Measurements from ENCODE around the gene MPP2.
"Not testable (repeated sequence)": the region's sequence is repeated elsewhere in the genome, so short reads cannot be mapped to it uniquely, and the experiment has no call there.

MPP2 gene

DNA sequence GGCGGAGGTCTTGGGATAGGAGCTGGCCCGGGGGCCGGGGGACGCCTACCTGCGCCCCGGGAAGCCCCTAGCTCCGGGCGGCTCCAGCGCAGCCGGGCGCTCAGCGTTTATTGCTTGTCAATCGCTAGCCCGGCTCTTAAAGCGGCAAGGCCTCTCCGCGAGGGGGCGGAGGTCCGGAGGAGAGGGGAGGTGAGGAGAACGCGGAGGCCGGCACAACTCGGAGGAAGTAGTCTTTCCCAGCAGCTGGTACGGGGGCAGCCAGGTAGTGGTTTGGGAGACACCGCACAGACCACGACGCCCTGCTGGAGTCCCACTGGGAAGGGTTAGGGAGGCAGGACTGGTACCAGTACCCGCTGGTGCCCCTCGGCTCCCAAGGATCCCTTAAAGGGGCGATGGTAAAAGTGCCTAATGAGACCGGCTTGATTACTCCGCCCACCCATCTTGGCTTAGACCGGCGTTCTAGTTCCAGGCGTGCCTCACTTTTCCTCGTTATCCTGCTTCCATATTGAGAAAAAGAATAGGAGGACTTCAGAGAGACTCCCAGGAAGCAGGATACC lies at the start of gene MPP2:
Gene MPP2 (minus strand): TSS at position 112 of the 557 bp plus-strand sequence. CDS start 3,076 bp downstream, outside the sequence.
- no peak for DNase-seq

DNA sequence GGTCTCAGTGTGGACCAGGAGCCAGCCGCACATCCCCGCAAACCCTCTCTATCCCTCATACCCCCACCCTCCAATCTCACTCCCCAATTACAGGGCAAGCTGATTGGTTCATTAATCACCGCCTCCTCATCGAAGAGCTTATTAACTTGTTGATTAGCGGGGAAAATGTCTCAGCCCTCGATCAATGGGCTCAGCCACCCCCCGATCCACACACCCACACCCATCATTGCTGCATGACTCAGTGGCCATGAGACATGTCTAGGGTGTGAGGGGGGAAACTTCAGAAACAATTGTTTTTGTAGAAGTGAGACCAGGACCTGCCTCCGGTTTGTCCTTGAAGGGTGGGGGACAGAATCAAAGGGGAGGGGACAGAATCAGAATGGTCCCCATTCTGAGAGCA lies 48.9 kb upstream of the MPP2 start:
- DNase-seq: no peak

DNA sequence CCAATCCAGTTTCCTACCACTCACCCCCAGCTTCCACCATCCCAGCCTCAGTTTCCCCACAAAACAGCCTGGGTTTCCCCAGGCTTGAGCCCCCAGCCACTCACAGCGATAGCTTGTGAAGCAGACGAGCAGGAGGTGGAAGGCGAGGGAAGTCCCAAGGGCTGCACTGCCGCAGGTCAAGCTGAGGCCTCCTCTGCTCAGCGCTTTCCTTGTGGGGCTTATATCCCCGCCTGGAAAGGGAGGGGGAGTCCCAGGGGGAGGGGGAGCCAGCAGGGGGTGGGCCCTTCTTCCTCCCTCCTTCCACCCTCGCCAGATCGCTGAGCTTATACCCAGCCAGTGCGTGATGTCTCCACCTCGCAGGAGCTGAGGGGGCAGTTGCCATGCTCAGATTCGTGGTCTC lies 46.4 kb upstream of the MPP2 start, which contains the start of gene PYY:
Gene PYY (minus strand): TSS at position 195 of the 400 bp plus-strand sequence. CDS start 457 bp downstream, outside the sequence.
- no peak for DNase-seq

- DNase-seq: no peak
Observed at GRCh38 chr17:43952724-43953666, 45.7 kb upstream of the MPP2 start.

- DNase-seq: no peak
Observed at GRCh38 chr17:43952351-43952723, 45.0 kb upstream of the MPP2 start.

DNA sequence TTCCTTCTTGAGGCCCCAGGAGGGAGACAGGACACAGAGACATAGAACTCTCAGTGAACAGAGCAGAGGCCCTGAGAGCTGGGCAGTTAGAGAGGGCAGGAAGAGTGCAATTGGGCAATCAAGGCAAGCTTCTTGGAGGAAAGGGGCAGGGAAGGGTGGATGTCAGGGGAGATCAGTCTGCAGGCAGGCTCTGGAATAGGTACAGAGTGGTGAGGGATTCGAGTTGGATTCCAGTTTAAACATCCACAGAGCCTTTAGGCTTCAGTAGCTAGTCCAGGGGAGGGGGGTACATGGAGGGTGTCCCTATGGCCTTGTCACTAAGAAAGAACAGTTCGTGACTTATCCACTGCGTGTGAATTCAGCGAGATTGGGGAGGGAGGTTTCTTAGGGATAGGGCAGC lies 44.4 kb upstream of the MPP2 start:
- no peak for DNase-seq

GRCh38 chr17:43950554-43950953 lies 43.2 kb upstream of the MPP2 start:
- no peak for DNase-seq

- DNase-seq: no peak
Observed at GRCh38 chr17:43949781-43950180, 42.4 kb upstream of the MPP2 start.

DNA sequence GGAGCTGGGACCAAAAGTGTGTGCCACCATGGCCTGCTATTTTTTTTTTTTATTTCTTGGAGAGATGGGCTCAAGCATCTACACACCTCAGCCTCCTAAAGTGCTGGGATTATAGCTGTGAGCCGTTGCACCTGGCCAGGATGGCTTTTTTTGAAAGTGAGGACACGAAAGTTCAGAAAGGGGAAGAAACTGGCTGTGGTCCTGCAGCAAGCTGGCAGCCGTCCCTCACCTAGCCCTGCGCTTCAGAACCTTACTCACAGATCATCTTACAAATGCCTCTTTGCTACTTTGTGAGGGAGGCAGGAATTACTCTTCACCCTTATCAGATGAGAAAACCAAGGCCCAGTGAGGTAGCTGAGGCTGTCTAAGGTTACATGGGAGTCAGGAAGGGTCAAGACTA lies 39.4 kb upstream of the MPP2 start:
- DNase-seq: no peak

GRCh38 chr17:43945074-43945829 lies 37.9 kb upstream of the MPP2 start:
- no peak for DNase-seq

DNA sequence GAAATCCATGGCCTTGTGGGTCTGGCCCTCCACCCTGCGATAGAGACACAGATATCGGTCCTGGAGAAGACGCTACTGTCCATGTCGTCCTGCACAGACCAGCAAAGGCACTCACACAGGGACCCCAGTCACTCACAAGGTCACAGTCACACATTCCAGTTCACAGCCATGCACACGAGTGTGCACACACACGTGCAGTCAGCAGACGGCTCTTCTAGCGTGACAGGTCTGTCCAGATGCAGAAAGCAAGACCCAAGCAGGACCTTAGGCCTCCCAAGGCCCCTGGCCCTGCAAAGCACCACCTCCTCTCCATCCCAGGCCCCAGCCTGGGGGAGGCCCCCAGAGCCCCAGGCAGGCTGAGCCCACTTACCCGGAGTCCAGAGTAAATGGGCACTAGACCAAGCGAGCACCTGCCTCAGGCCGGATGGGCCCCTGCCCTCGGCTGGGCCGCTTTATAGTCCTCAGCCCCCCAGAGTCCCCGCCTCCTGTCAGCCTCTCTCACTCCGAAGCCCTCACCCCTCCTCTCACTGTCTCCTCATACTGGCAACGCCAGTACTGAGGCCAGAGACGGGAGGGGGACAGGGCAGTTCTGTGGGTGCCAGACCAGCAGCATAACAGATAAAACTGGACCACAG lies 34.8 kb upstream of the MPP2 start, which contains the start of gene PPY:
Gene PPY (minus strand): TSS at position 426 of the 635 bp plus-strand sequence. CDS start 822 bp downstream, outside the sequence.
- no peak for DNase-seq

GRCh38 chr17:43940630-43941029 lies 33.3 kb upstream of the MPP2 start:
- DNase-seq: no peak

GRCh38 chr17:43939886-43940285 lies 32.5 kb upstream of the MPP2 start:
- no peak for DNase-seq

DNA sequence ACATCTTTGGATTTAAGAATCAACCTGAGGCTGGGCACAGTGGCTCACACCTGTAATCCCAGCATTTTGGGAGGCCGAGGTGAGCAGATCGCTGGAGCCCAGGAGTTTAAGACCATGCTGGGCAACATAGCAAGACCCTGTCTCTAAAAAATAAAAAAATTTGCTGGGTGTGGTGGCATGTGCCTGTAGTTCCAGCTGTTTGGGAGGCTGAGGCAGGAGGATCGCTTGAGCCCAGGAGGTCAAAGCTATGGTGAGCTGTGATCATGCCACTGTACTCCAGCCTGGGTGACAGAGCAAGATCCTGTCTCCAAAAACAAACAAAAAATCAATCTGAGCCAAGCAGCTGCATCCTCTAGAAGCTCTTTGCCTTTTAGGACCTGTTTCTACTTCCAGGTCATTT lies 32.1 kb upstream of the MPP2 start:
- DNase-seq: not testable (repeated sequence)

- no peak for DNase-seq
Observed at GRCh38 chr17:43938838-43939182, 31.5 kb upstream of the MPP2 start.

DNA sequence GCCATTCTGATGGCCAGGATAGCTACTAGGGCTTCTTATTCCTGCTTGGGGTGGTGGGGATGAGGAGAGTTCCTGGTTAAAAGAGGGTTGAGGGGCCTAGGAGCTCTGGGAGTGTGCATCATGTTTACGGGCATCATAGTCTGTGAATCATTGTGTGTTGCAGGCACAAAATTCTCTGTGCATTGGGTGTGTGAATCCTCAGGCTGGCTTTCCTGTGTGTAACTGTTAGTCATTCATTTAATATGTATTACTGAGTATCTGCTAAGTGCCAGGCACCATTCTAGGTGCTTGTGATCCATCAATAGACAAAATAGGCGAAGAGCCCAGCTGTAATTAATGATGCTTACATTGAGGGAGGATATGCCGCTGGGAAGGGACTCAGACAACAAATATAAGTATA lies 29.1 kb upstream of the MPP2 start:
- DNase-seq: no peak

DNA sequence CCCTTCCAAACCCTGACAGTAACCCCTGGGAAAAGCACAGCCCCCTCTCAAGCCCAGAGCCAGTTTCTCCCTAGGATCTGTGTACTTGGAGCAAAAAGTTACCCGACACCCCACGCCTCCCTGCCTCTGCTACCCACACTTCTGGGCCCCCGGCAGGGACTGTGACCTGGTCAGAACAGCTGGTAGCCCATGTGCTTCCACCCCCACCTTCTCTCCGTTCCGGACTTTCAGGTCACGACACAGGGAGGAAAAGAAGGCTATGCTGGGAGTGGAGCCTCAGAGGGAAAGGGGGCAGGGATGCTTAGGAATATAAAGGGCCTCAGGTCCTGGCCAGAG lies 28.6 kb upstream of the MPP2 start:
- DNase-seq: no peak

DNA sequence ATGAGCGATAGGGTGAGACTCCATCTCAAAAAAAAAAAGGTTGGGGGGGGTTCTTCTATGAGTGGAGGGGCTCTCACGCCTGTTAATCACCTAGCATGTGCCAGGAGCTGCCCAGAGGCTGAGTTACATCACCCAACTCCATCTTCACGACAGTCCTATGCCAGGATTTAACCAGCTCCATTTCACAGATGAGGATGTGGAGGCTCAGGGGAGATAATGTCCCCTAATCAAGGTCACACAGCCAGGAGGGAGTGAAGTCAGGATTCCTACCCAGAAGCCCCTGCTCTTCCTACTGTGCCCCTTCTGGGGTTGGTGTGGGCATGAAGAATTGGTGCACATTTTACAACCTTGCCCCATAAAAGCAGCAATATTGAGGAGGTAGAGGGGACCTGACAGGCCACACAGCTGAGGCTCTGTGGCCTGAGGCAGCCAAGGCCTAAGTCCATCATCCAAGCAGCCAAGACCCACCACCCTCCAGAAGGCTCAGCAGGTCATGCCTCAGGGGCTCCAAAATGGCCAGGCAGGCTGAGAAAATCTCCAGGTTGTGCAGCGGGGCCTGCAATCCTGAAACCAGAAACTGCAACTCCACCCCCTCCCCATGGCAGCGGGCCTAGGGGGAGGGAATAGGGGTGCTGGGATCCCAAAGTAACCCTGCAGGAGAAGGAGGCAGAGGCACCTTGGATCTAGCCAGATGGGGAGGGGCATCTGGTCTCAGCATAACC lies 28.0 kb upstream of the MPP2 start:
- no peak for DNase-seq

DNA sequence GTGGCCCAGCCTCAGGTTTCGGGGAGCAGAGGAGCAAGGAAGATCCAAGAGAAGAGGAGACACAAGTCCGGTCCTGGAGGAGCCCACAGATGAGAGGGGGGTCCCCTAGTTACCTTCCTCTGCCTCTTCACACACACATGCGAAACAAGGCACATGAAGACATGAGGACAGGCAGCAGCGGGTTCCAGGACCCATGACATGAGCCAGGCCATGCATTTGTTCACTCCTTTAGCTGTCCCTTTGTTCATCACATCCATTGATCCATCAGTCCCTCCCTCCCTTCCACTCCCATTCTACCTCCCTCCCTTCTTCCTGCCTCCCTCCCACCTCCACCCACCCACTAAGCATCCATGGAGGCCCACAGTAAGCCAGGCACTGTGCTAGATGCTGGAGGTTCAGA lies 25.6 kb upstream of the MPP2 start:
- DNase-seq: no peak

- no peak for DNase-seq
Observed at GRCh38 chr17:43932357-43932756, 25.0 kb upstream of the MPP2 start.

- DNase-seq: no peak
Observed at GRCh38 chr17:43931062-43931571, 23.8 kb upstream of the MPP2 start.

- no peak for DNase-seq
Observed at GRCh38 chr17:43928609-43929008, 21.3 kb upstream of the MPP2 start.

Measured in NCI-H2107 (cell line).